ENCODE measurements around the gene HLA-G. TPM values are rescaled to one million over a fixed set of nuclear protein-coding genes. Genes with fewer than 3 reads are reported as not detected.

The HLA-G gene
- total RNA-seq, 4 donors from 2014 or later: not detected

GRCh38 chr6:29834564-29835436 lies 7.2 kb downstream of the HLA-G start:
- Histone ChIP-seq H3K9me3 (no peaks in the 10 kb centered on the region), H3K27ac (no peak overlapping the region), H3K36me3 (no peaks in the 10 kb centered on the region), H3K27me3 (peaks cover 0 to 80% of the 10 kb centered on the region in 2 donors), H3K4me3 (no peak overlapping the region), H3K4me1 (no peaks in the 10 kb centered on the region)
- DNase-seq (ENCODE audit: low spot score in 2 of 2): peak in 1 of 2 donors; percentile 38
- TF ChIP-seq, protein P1, sequence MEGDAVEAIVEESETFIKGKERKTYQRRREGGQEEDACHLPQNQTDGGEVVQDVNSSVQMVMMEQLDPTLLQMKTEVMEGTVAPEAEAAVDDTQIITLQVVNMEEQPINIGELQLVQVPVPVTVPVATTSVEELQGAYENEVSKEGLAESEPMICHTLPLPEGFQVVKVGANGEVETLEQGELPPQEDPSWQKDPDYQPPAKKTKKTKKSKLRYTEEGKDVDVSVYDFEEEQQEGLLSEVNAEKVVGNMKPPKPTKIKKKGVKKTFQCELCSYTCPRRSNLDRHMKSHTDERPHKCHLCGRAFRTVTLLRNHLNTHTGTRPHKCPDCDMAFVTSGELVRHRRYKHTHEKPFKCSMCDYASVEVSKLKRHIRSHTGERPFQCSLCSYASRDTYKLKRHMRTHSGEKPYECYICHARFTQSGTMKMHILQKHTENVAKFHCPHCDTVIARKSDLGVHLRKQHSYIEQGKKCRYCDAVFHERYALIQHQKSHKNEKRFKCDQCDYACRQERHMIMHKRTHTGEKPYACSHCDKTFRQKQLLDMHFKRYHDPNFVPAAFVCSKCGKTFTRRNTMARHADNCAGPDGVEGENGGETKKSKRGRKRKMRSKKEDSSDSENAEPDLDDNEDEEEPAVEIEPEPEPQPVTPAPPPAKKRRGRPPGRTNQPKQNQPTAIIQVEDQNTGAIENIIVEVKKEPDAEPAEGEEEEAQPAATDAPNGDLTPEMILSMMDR (IDR thresholded peaks at IDR 0.05): peak; percentile 55 to 77 (median 67)
- TF ChIP-seq POLR2A (IDR thresholded peaks at IDR 0.05): no peak
- no peak for TF ChIP-seq EP300 (IDR thresholded peaks at IDR 0.05)
- 14 to 16% methylated on average over 16 of the region's 16 CpGs for WGBS, 2 donors

- TF ChIP-seq EP300 (IDR thresholded peaks at IDR 0.05) (no peak), POLR2A (IDR thresholded peaks at IDR 0.05) (no peak)
- TF ChIP-seq, protein P1 (IDR thresholded peaks at IDR 0.05): no peak
- Histone ChIP-seq H3K36me3 (no peaks in the 10 kb centered on the region), H3K4me3 (no peak overlapping the region), H3K4me1 (no peaks in the 10 kb centered on the region), H3K27me3 (peaks cover 0 to 60% of the 10 kb centered on the region in 2 donors), H3K27ac (no peak overlapping the region), H3K9me3 (peaks cover 0 to 21% (median 0%) of the 10 kb centered on the region in 4 donors)
- DNase-seq (ENCODE audit: low spot score in 2 of 2): no peak
- 81% methylated on average over 1 of the region's 1 CpG for WGBS, 2 donors
These were observed 12.3 kb downstream of the HLA-G start for GRCh38 chr6:29839917-29840316.

- peaks cover 0 to 60% of the 10 kb centered on the region in 2 donors for H3K27me3 ChIP-seq
- no peaks in the 10 kb centered on the region for H3K36me3 ChIP-seq
- H3K27ac ChIP-seq: no peak overlapping the region
- H3K4me1 ChIP-seq: no peaks in the 10 kb centered on the region
- no peak for DNase-seq (ENCODE audit: low spot score in 2 of 2)
- H3K4me3 ChIP-seq: no peak overlapping the region
- TF ChIP-seq, protein P1 (IDR thresholded peaks at IDR 0.05): no peak
- TF ChIP-seq EP300 (IDR thresholded peaks at IDR 0.05): no peak
- no peak for TF ChIP-seq POLR2A (IDR thresholded peaks at IDR 0.05)
- H3K9me3 ChIP-seq: peaks cover 0 to 21% (median 0%) of the 10 kb centered on the region in 4 donors
These were observed 13.4 kb downstream of the HLA-G start for GRCh38 chr6:29841030-29841429.

DNA sequence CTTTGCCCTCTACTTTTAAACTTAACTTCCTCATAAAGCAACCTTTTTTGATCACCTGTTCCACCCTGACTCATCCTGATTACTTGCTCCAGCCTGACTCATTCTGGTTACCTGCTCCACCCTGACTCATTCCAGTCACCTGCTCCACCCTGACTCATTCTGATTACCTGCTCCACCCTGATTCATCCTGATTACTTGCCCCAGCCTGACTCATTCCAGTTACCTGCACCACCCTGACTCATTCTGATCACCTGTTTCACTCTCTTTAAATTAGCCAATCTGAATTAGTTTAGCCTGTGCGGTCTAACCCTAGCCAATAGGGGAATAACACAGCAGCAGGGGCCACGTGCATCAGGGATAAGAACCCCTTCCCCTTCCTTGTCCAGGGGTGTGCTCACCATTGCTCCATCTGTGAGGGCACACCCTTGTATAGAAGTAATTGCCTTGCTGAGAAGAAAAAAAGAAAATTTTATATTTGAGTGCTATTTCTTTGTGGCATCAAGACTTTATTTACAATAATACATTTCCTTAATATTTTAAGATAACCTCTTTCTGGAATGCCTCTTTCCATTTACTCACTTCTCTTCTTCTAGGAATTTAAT lies 17.9 kb downstream of the HLA-G start:
- DNase-seq (ENCODE audit: low spot score in 2 of 2): no peak
- Histone ChIP-seq H3K4me1 (peaks cover 0 to 8% (median 0%) of the 10 kb centered on the region in 4 donors), H3K27ac (no peak overlapping the region), H3K4me3 (no peak overlapping the region), H3K36me3 (no peaks in the 10 kb centered on the region), H3K27me3 (peaks cover 0 to 75% of the 10 kb centered on the region in 2 donors), H3K9me3 (peaks cover 0 to 21% (median 0%) of the 10 kb centered on the region in 4 donors)
- WGBS, 2 donors: 72 to 85% methylated on average over 2 of the region's 2 CpGs
- TF ChIP-seq, protein P1 (IDR thresholded peaks at IDR 0.05): no peak
- TF ChIP-seq EP300 (IDR thresholded peaks at IDR 0.05) (no peak), POLR2A (IDR thresholded peaks at IDR 0.05) (no peak)

Measured in tibial nerve (tissue), 4 donors.